Transverse colon (tissue), 4 donors: ENCODE data around the gene ZBTB44. TPM values are rescaled to one million over a fixed set of nuclear protein-coding genes. Genes with fewer than 3 reads are reported as not detected.

Source experiments
- DNase-seq: peaks from one replicate; pipeline ENCODE4 v3.0.0-alpha.2; 2019
- H3K27ac ChIP-seq, 4 donors: fragments of 200-600 bp; sonication (generic); 2 replicates each; pipeline ENCODE4 v1.5.1; 2016 to 2018; ENCODE audit warnings: inconsistent platforms in 4 of 4
- H3K27me3 ChIP-seq: fragments of 200-600 bp; sonication (generic); 2 replicates; pipeline ENCODE4 v1.5.1; 2017; ENCODE audit warnings: inconsistent platforms
- H3K36me3 ChIP-seq, 4 donors: fragments of 200-600 bp; sonication (generic); 2 replicates each; pipeline ENCODE4 v1.5.1; 2017 to 2019; ENCODE audit warnings: inconsistent platforms in 4 of 4
- H3K4me1 ChIP-seq, 4 donors: fragments of 200-600 bp; sonication (generic); 2 replicates each; pipeline ENCODE4 v1.5.1; 2017 to 2020; ENCODE audit warnings: inconsistent platforms in 4 of 4
- H3K4me3 ChIP-seq, 4 donors: fragments of 200-600 bp; sonication (generic); 1 replicate in 1 of 4; 2 replicates in 3 of 4; pipeline versions ENCODE4 v1.5.1 to v1.6.1; 2017 to 2019; ENCODE audit warnings: inconsistent platforms in 4 of 4
- H3K9me3 ChIP-seq, 2 donors: fragments of 200-600 bp; sonication (generic); 2 replicates each; pipeline ENCODE4 v1.5.1; 2017 to 2019; ENCODE audit warnings: inconsistent platforms in 2 of 2
- CTCF ChIP-seq, 5 experiments: fragments of 200-600 bp in 3 of 5; fragments of 450-650 bp in 2 of 5; sonication (generic) in 3 of 5; IDR thresholded peaks; 1 replicate in 2 of 5; 2 replicates in 3 of 5; pipeline ENCODE4 v1.5.1; 2016 to 2017; ENCODE audit warnings: antibody characterized with exemption in 5 of 5, inconsistent platforms in 3 of 5, mild to moderate bottlenecking in 2 of 5, moderate library complexity in 1 of 5
- EP300 ChIP-seq: sonication (generic); formaldehyde crosslinking; IDR thresholded peaks from one replicate; pipeline ENCODE4 v1.6.1; 2017; ENCODE audit warnings: antibody characterized with exemption, low read depth
- POLR2A ChIP-seq: fragments of 450-650 bp; IDR thresholded peaks from one replicate; pipeline ENCODE4 v1.6.1; 2016; ENCODE audit warnings: antibody characterized with exemption, mild to moderate bottlenecking, moderate library complexity
- POLR2AphosphoS5 ChIP-seq, 3 donors: sonication (generic); formaldehyde crosslinking; IDR thresholded peaks; one replicate each; pipeline ENCODE4 v1.6.1; 2016; ENCODE audit warnings: antibody characterized with exemption in 3 of 3
- WGBS, 2 donors: methylation state at CpG; one replicate each; pipeline ENCODE4 v1.1.5; 2018; ENCODE audit warnings: low coverage in 1 of 2; 5-methylcytosine and 5-hydroxymethylcytosine counted together
- in situ Hi-C, 4 donors: fragments of 200-750 bp; cut with MboI; loops; one replicate each; pipeline versions ENCODE4 v1.15.0 to v1.15.1; 2017; ENCODE audit warnings: low sequenced_read_pairs in 3 of 4, low pct_ligation_motif_present in 1 of 4, low pct_unique_long_range_greater_than_20kb in 1 of 4
- intact Hi-C: fragments of 100-400 bp; cut with DNase I; formaldehyde crosslinking; loops from one replicate; pipeline ENCODE4 v1.15.1; 2023; ENCODE audit warnings: low total_unique reads
- total RNA-seq, 4 donors: library from RNA; depleted of rRNA; stranded (reverse); fragments of >200 nt; gene quantifications; one replicate each; pipeline ENCODE4 v1.1.0, GENCODE V29; 2016

Gene ZBTB44
- total RNA-seq, 4 donors from 2014 or later = 29.7 to 64.0 (median 48.6) TPM

- Histone ChIP-seq H3K9me3 (no peaks in the 10 kb centered on the region), H3K36me3 (no peaks in the 10 kb centered on the region), H3K4me1 (peaks cover 0 to 7% (median 2%) of the 10 kb centered on the region in 4 donors), H3K27me3 (no peaks in the 10 kb centered on the region), H3K4me3 (no peak overlapping the region), H3K27ac (no peak overlapping the region)
- WGBS, 2 donors = 68 to 79% methylated on average over 4 to 21 of the region's 21 CpGs
- in situ Hi-C loops = loop anchor here (10.0 to 25.0 kb wide), 4 partner anchors 170 to 645 kb away; partner anchors contain the start of gene ADAMTS8 (in 1 of the 4)
- TF ChIP-seq EP300 (no peak), POLR2A (no peak), CTCF (IDR thresholded peaks at IDR 0.05) (no peak), POLR2AphosphoS5 (IDR thresholded peaks at IDR 0.05) (no peak)
- intact Hi-C loops = loop anchor here (10.0 kb wide), 1 partner anchor 167 kb away; no protein-coding TSS in a partner anchor
- DNase-seq = no peak
Measured at GRCh38 chr11:130217133-130218031, 97.3 kb downstream of the ZBTB44 start.

DNA sequence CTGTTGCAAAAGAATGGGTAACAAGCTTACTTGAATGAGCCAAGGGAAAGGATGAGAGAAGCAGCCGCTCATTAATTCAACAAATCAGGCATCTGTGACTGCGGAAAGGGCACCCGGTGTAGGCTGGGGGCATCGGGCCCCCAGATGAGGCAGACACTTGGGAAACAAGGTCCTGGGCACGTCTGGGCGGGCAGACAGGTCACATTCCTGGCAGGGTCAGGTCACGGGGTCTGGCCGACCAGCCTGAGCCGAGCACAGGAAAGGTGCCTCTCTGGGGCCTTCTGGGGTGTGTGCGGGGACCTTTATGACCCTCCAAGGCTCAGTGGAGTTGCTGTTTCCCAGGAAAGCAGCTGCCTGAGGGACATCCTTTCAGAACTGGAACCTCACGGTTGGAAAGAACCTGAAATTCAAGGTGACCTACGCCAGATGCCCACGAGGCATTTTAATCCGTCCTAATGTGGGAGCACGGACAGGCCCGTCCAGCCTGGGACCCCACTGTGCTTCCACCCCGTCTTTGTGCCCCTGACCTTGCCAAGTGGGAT lies 98.1 kb downstream of the ZBTB44 start:
- TF ChIP-seq CTCF (IDR thresholded peaks at IDR 0.05) (no peak), POLR2A (no peak), EP300 (no peak), POLR2AphosphoS5 (IDR thresholded peaks at IDR 0.05) (no peak)
- H3K27ac ChIP-seq = no peak overlapping the region
- H3K27me3 ChIP-seq = no peaks in the 10 kb centered on the region
- intact Hi-C loops = loop anchor here (10.0 kb wide), 1 partner anchor 168 kb away; no protein-coding TSS in a partner anchor
- H3K4me3 ChIP-seq = no peak overlapping the region
- no peaks in the 10 kb centered on the region for H3K36me3 ChIP-seq
- peaks cover 0 to 7% (median 2%) of the 10 kb centered on the region in 4 donors for H3K4me1 ChIP-seq
- WGBS, 2 donors = 65% methylated on average over 17 of the region's 17 CpGs; no CpG with 5 or more reads in 1 of the 2 donors
- in situ Hi-C loops = loop anchor here (10.0 to 25.0 kb wide), 4 partner anchors 171 to 646 kb away; partner anchors contain the start of gene ADAMTS8 (in 1 of the 4)
- peak; percentile 6 for DNase-seq
- H3K9me3 ChIP-seq = no peaks in the 10 kb centered on the region

DNA sequence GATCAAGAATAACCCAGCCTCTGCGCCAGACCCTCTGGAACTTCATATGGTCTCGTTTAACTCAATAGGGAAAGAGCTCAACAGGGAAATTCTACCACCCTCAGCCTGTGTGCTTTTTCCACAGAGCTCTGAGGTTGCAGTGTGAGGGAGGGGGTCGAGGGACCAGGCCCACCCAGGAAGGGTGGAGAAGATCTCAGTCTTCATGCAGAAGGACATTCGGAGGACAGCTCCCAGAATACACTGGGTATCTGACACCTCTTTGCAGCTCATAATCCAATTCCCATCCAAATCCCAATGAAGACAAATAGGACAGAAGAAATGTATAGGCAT lies 98.5 kb downstream of the ZBTB44 start:
- in situ Hi-C loops = loop anchor here (10.0 to 25.0 kb wide), 4 partner anchors 171 to 646 kb away; partner anchors contain the start of gene ADAMTS8 (in 1 of the 4)
- TF ChIP-seq CTCF (IDR thresholded peaks at IDR 0.05) (no peak), POLR2AphosphoS5 (IDR thresholded peaks at IDR 0.05) (no peak), EP300 (no peak), POLR2A (no peak)
- no peaks in the 10 kb centered on the region for H3K27me3 ChIP-seq
- H3K4me1 ChIP-seq = peaks cover 0 to 7% (median 2%) of the 10 kb centered on the region in 4 donors
- DNase-seq = no peak
- 52% methylated on average over 4 of the region's 4 CpGs; no CpG with 5 or more reads in 1 of the 2 donors for WGBS, 2 donors
- H3K36me3 ChIP-seq = no peaks in the 10 kb centered on the region
- intact Hi-C loops = loop anchor here (10.0 kb wide), 1 partner anchor 169 kb away; no protein-coding TSS in a partner anchor
- H3K27ac ChIP-seq = no peak overlapping the region
- no peak overlapping the region for H3K4me3 ChIP-seq
- H3K9me3 ChIP-seq = no peaks in the 10 kb centered on the region
